Esophagus muscularis mucosa (tissue), 4 donors: ENCODE results near the gene DNAL1. TPM values are rescaled to one million over a fixed set of nuclear protein-coding genes. Genes with fewer than 3 reads are reported as not detected.
"Not testable (repeated sequence)": the region's sequence is repeated elsewhere in the genome, so short reads cannot be mapped to it uniquely, and the experiment has no call there.

Experiments
- DNase-seq: peaks from one replicate; pipeline ENCODE4 v3.0.0-alpha.2; 2017; ENCODE audit errors: extremely low spot score
- H3K27ac ChIP-seq, 4 donors: fragments of 200-600 bp; sonication (generic); replicated peaks in 1 of 4; 1 replicate in 3 of 4; 2 replicates in 1 of 4; pipeline ENCODE4 v1.5.1; 2016 to 2019; ENCODE audit warnings: mild to moderate bottlenecking in 1 of 4
- H3K27me3 ChIP-seq, 4 donors: fragments of 200-600 bp; sonication (generic); one replicate each; pipeline versions ENCODE4 v1.5.1 to v1.6.0; 2016 to 2019
- H3K36me3 ChIP-seq, 4 donors: fragments of 200-600 bp; sonication (generic); one replicate each; pipeline ENCODE4 v1.5.1; 2016 to 2019
- H3K4me1 ChIP-seq, 4 donors: fragments of 200-600 bp; sonication (generic); one replicate each; pipeline ENCODE4 v1.5.1; 2016 to 2019
- H3K4me3 ChIP-seq, 4 donors: fragments of 200-600 bp; sonication (generic); 1 replicate in 2 of 4; 2 replicates in 2 of 4; pipeline ENCODE4 v1.5.1; 2016 to 2019; ENCODE audit warnings: mild to moderate bottlenecking in 4 of 4, moderate library complexity in 1 of 4
- H3K9me3 ChIP-seq, 4 donors: fragments of 200-600 bp; sonication (generic); 1 replicate in 3 of 4; 2 replicates in 1 of 4; pipeline ENCODE4 v1.5.1; 2016 to 2019
- CTCF ChIP-seq, 3 experiments: fragments of 200-600 bp in 2 of 3; fragments of 450-650 bp in 1 of 3; sonication (generic) in 2 of 3; IDR thresholded peaks; one replicate each; pipeline ENCODE4 v1.5.1; 2017 to 2019; ENCODE audit warnings: antibody characterized with exemption in 3 of 3, mild to moderate bottlenecking in 2 of 3, moderate library complexity in 1 of 3
- EP300 ChIP-seq: sonication (generic); formaldehyde crosslinking; IDR thresholded peaks from one replicate; pipeline ENCODE4 v1.6.1; 2017; ENCODE audit warnings: antibody characterized with exemption
- POLR2A ChIP-seq: fragments of 450-650 bp; IDR thresholded peaks from one replicate; pipeline ENCODE4 v1.6.1; 2017; ENCODE audit warnings: antibody characterized with exemption, moderate library complexity, mild to moderate bottlenecking, low read depth
- POLR2AphosphoS5 ChIP-seq, 2 donors: sonication (generic); formaldehyde crosslinking; IDR thresholded peaks; one replicate each; pipeline ENCODE4 v1.6.1; 2017; ENCODE audit warnings: antibody characterized with exemption in 2 of 2
- WGBS: methylation state at CpG from one replicate; pipeline ENCODE4 v1.1.5; 2018; 5-methylcytosine and 5-hydroxymethylcytosine counted together
- intact Hi-C: fragments of 100-400 bp; cut with DNase I; formaldehyde crosslinking; loops from one replicate; pipeline ENCODE4 v1.15.1; 2023
- total RNA-seq, 4 donors: library from RNA; depleted of rRNA; stranded (reverse); fragments of >200 nt; gene quantifications; one replicate each; pipeline versions ENCODE4 v1.1.0 to v1.2.1, GENCODE V29; 2016

The DNAL1 gene
- total RNA-seq, 4 donors from 2014 or later = 6.2 to 13.7 (median 10.4) TPM

DNA sequence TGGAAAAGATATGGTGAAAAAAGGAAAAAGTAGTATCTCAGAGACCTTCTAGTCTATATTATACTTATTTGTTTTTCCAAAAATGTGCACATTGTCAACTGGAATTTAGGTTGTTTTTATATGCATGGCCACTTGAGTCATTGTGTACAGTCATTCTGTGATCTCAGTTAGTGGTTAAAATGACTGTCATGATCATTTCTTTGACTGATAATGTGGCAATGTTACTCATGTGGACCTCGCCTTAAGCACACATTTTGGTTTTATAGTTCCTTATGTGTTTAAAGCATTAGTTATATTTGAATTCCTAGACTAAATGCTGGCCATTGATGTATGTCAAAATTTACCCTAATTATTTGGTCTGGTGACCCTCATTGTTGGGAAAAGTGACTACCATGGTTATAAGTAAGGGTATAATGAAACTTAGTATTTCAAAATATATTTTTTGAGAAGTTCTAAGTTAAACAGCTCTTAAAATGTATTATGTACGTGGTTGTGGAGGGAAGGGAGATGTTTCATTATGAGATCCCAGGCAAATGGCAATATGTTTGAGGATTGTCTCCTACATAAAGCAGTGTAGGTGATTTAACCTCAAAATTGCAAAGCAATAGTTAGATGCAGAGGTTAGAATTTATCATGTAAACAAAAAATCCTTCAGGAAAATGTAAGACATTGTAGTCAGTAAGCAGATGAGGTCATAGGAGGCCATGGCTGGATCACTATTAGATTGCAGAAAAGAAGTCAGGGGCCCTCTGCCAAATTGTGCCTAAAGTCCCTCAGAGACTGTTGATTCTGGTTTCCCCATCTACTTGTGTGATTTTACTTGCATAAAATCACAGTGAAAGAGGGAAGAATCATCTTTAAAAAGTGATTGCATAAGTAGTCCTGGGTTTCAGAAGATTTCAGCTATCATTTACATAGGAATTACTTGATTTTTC, 51.9 kb downstream of the DNAL1 start:
- Histone ChIP-seq H3K9me3 (no peaks in the 10 kb centered on the region), H3K4me3 (no peak overlapping the region), H3K4me1 (no peaks in the 10 kb centered on the region), H3K36me3 (peaks cover 0 to 47% (median 6%) of the 10 kb centered on the region in 4 donors), H3K27me3 (no peaks in the 10 kb centered on the region), H3K27ac (no peak overlapping the region)
- TF ChIP-seq EP300 = no peak
- TF ChIP-seq POLR2A = no peak
- TF ChIP-seq POLR2AphosphoS5 (IDR thresholded peaks at IDR 0.05) = no peak
- TF ChIP-seq CTCF (IDR thresholded peaks at IDR 0.05) = no peak
- DNase-seq = no peak
- WGBS = 86% methylated on average over 2 of the region's 2 CpGs
- intact Hi-C loops = no loop called here

GRCh38 chr14:73700325-73700724, 55.5 kb downstream of the DNAL1 start:
- Histone ChIP-seq H3K27ac (no peak overlapping the region), H3K36me3 (peaks cover 0 to 23% (median 0%) of the 10 kb centered on the region in 4 donors), H3K9me3 (no peaks in the 10 kb centered on the region), H3K4me1 (no peaks in the 10 kb centered on the region), H3K4me3 (no peak overlapping the region), H3K27me3 (no peaks in the 10 kb centered on the region)
- intact Hi-C loops = no loop called here
- WGBS = 0% methylated on average over 1 of the region's 1 CpG
- TF ChIP-seq POLR2A (no peak), EP300 (no peak)
- no peak for DNase-seq

DNA sequence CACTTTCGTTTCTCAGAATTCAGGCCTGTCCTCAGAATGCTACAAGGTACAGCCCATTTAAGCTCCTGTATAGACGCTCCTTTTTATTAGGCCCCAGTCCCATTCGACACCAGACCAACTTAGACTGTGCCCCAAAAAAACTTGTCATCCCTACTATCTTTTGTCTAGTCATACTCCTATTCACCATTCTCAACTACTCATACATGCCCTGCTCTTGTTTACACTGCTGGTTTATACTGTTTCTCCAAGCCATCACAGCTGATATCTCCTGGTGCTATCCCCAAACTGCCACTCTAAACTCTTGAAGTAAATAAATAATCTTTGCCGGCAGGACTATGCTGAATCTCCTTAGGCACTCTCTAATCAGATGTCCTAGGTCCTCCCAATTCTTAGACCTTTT, 63.3 kb downstream of the DNAL1 start:
- H3K36me3 ChIP-seq, DNase-seq, H3K27me3 ChIP-seq, H3K4me3 ChIP-seq, H3K27ac ChIP-seq, intact Hi-C loops, H3K9me3 ChIP-seq: not testable (repeated sequence)
- 89% methylated on average over 4 of the region's 4 CpGs for WGBS
- peaks cover 14 to 32% (median 25%) of the 10 kb centered on the region in 4 donors for H3K4me1 ChIP-seq

- TF ChIP-seq EP300 (no peak), POLR2A (no peak), POLR2AphosphoS5 (IDR thresholded peaks at IDR 0.05) (no peak), CTCF (IDR thresholded peaks at IDR 0.05) (no peak)
- Histone ChIP-seq H3K4me3 (no peak overlapping the region), H3K36me3 (no peaks in the 10 kb centered on the region), H3K4me1 (peaks cover 19 to 44% (median 33%) of the 10 kb centered on the region in 4 donors), H3K27ac (no peak overlapping the region), H3K9me3 (no peaks in the 10 kb centered on the region), H3K27me3 (no peaks in the 10 kb centered on the region)
- no peak for DNase-seq
- intact Hi-C loops = loop anchor here (10.0 kb wide), 1 partner anchor 205 kb away; no protein-coding TSS in a partner anchor
- WGBS = 90% methylated on average over 8 of the region's 8 CpGs
Measured at GRCh38 chr14:73709904-73710469, 65.2 kb downstream of the DNAL1 start.

DNA sequence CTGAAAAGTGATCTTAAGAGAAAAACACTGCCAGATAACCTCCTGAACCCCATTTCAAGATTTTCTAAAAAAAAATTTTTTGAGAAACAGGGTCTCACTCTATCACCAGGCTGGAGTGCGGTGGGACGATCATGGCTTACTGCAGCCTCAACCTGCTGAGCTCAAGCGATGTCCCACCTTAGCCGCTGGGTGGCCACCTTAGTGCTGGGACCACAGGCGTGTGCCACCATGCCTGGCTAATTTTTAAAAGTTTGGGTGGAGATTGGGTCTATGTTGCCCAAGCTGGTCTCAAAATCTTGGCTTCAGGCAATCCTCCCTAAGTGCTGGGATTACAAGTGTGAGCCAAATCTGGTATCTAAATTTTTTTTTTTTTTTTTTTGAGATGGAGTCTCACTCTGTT, 66.0 kb downstream of the DNAL1 start:
- Histone ChIP-seq H3K9me3 (no peaks in the 10 kb centered on the region), H3K36me3 (peaks cover 0 to 7% (median 2%) of the 10 kb centered on the region in 4 donors), H3K4me3 (no peak overlapping the region), H3K4me1 (peaks cover 19 to 44% (median 38%) of the 10 kb centered on the region in 4 donors), H3K27ac (peak overlapping the region in 1 of 4 donors; percentile 23), H3K27me3 (no peaks in the 10 kb centered on the region)
- TF ChIP-seq POLR2AphosphoS5 (IDR thresholded peaks at IDR 0.05) = no peak
- TF ChIP-seq CTCF (IDR thresholded peaks at IDR 0.05) = peak in 1 of 3 experiments; percentile 7
- no peak for TF ChIP-seq POLR2A
- TF ChIP-seq EP300 = no peak
- 78% methylated on average over 5 of the region's 5 CpGs for WGBS
- intact Hi-C loops = loop anchor here (10.0 kb wide), 1 partner anchor 206 kb away; no protein-coding TSS in a partner anchor
- no peak for DNase-seq
